ENCODE measurements around the gene AKR1A1.
"Not testable (repeated sequence)": the region's sequence is repeated elsewhere in the genome, so short reads cannot be mapped to it uniquely, and the experiment has no call there.

Gene AKR1A1

GRCh38 chr1:45523975-45524374, 26.7 kb upstream of the AKR1A1 start:
- DNase-seq: not testable (repeated sequence)

GRCh38 chr1:45526135-45526644, 24.4 kb upstream of the AKR1A1 start:
- no peak for DNase-seq

GRCh38 chr1:45530632-45531135, 19.9 kb upstream of the AKR1A1 start:
- no peak for DNase-seq

GRCh38 chr1:45531873-45532272, 18.8 kb upstream of the AKR1A1 start:
- DNase-seq: no peak

GRCh38 chr1:45535988-45536766, 14.4 kb upstream of the AKR1A1 start:
- no peak for DNase-seq

GRCh38 chr1:45536886-45537285, 13.7 kb upstream of the AKR1A1 start:
- DNase-seq: no peak

- no peak for DNase-seq
Observed at GRCh38 chr1:45541193-45541592, 9.4 kb upstream of the AKR1A1 start.

GRCh38 chr1:45542591-45542990, 8.0 kb upstream of the AKR1A1 start:
- no peak for DNase-seq

GRCh38 chr1:45543581-45544417, 6.8 kb upstream of the AKR1A1 start:
- no peak for DNase-seq

- no peak for DNase-seq
Observed at GRCh38 chr1:45544530-45544929, 6.1 kb upstream of the AKR1A1 start.

GRCh38 chr1:45545019-45545493, 5.6 kb upstream of the AKR1A1 start:
- DNase-seq: no peak

- DNase-seq: no peak
Observed at GRCh38 chr1:45545553-45546310, 4.9 kb upstream of the AKR1A1 start.

GRCh38 chr1:45551684-45552083, 1.1 kb downstream of the AKR1A1 start:
- no peak for DNase-seq

- no peak for DNase-seq
Observed at GRCh38 chr1:45552331-45552730, 1.7 kb downstream of the AKR1A1 start.

- DNase-seq: no peak
Observed at GRCh38 chr1:45554198-45554597, 3.6 kb downstream of the AKR1A1 start.

- DNase-seq: no peak
Observed at GRCh38 chr1:45557422-45557944, 6.9 kb downstream of the AKR1A1 start.

- DNase-seq: no peak
Observed at GRCh38 chr1:45563843-45564242, 13.2 kb downstream of the AKR1A1 start.

GRCh38 chr1:45566722-45567121, 16.1 kb downstream of the AKR1A1 start:
- DNase-seq: no peak

- DNase-seq: no peak
Observed at GRCh38 chr1:45567911-45568310, 17.3 kb downstream of the AKR1A1 start.

GRCh38 chr1:45568421-45568820, 17.8 kb downstream of the AKR1A1 start:
- DNase-seq: no peak

GRCh38 chr1:45569571-45569961, 18.9 kb downstream of the AKR1A1 start:
- no peak for DNase-seq

- peak; percentile 83 for DNase-seq
Observed at GRCh38 chr1:45569962-45570581, 19.4 kb downstream of the AKR1A1 start.

All from right forelimb (tissue), 1 donor.